ENCODE data around the gene FGF18.
"Not testable (repeated sequence)": the region's sequence is repeated elsewhere in the genome, so short reads cannot be mapped to it uniquely, and the experiment has no call there.

GRCh38 chr5:171384416-171384815 lies 35.0 kb upstream of the FGF18 start:
- TF ChIP-seq EZH2phosphoT487 (IDR thresholded peaks at IDR 0.05; ENCODE audit: borderline replicate concordance); CTCF (conservative IDR thresholded peaks at IDR 0.05; ENCODE audit: low read length): not testable (repeated sequence)

Measured in Loucy (cell line).